D341Med (cell line): Measurements from ENCODE around the gene RAB7A.

Experiments used
- DNase-seq: peaks from one replicate; pipeline ENCODE4 v3.0.0; 2012; ENCODE audit warnings: low spot score

The RAB7A gene

GRCh38 chr3:128787256-128788253 is 61.6 kb downstream of the RAB7A start:
- peak; percentile 52 for DNase-seq

- no peak for DNase-seq
Observed at GRCh38 chr3:128788268-128788869, 62.4 kb downstream of the RAB7A start.

- no peak for DNase-seq
Observed at GRCh38 chr3:128794067-128794768, 68.2 kb downstream of the RAB7A start.

- peak; percentile 87 for DNase-seq
Observed at GRCh38 chr3:128794770-128795649, 69.0 kb downstream of the RAB7A start.

GRCh38 chr3:128799653-128800052 is 73.7 kb downstream of the RAB7A start:
- DNase-seq: no peak

- DNase-seq: no peak
Observed at GRCh38 chr3:128800241-128801187, 74.5 kb downstream of the RAB7A start.

GRCh38 chr3:128801779-128802380 is 75.9 kb downstream of the RAB7A start:
- DNase-seq: no peak

GRCh38 chr3:128803307-128803706 is 77.3 kb downstream of the RAB7A start:
- no peak for DNase-seq

- no peak for DNase-seq
Observed at GRCh38 chr3:128804017-128804810, 78.2 kb downstream of the RAB7A start.

GRCh38 chr3:128804811-128805155 is 78.8 kb downstream of the RAB7A start:
- DNase-seq: no peak

GRCh38 chr3:128805772-128806171 is 79.8 kb downstream of the RAB7A start:
- DNase-seq: no peak

- no peak for DNase-seq
Observed at GRCh38 chr3:128806588-128806987, 80.6 kb downstream of the RAB7A start.

GRCh38 chr3:128807186-128807830 is 81.3 kb downstream of the RAB7A start:
- DNase-seq: no peak

GRCh38 chr3:128808672-128809071 is 82.7 kb downstream of the RAB7A start:
- DNase-seq: no peak

GRCh38 chr3:128813097-128813496 is 87.1 kb downstream of the RAB7A start:
- DNase-seq: no peak

- no peak for DNase-seq
Observed at GRCh38 chr3:128814060-128814459, 88.1 kb downstream of the RAB7A start.

- no peak for DNase-seq
Observed at GRCh38 chr3:128814519-128815317, 88.7 kb downstream of the RAB7A start.
